Progenitor cell of endocrine pancreas (in vitro differentiated cells): Measurements from ENCODE around the gene CACNG6. TPM values are rescaled to one million over a fixed set of nuclear protein-coding genes. Genes with fewer than 3 reads are reported as not detected.
A peak's percentile ranks its signal among the peaks of the same experiment; 100 is the strongest.

ENCODE experiments used
- DNase-seq: peaks from one replicate; pipeline ENCODE4 v3.0.0; 2021; ENCODE audit warnings: low spot score; ENCODE audit not compliant: unreplicated experiment
- H3K27ac Mint-ChIP-seq: 2 replicates; pipeline ENCODE4 v1.8.0; 2021; ENCODE audit warnings: mild to moderate bottlenecking, moderate library complexity, mixed read lengths
- H3K27me3 Mint-ChIP-seq: 2 replicates; pipeline ENCODE4 v1.8.0; 2021; ENCODE audit warnings: mixed read lengths
- H3K36me3 Mint-ChIP-seq: 2 replicates; pipeline ENCODE4 v1.8.0; 2022; ENCODE audit warnings: mixed read lengths; ENCODE audit not compliant: insufficient read depth
- H3K4me1 Mint-ChIP-seq: 2 replicates; pipeline ENCODE4 v1.8.0; 2021; ENCODE audit warnings: low read depth, mixed read lengths
- H3K4me3 Mint-ChIP-seq: 2 replicates; pipeline ENCODE4 v1.8.0; 2021; ENCODE audit warnings: low read depth, mild to moderate bottlenecking, moderate library complexity, mixed read lengths
- H3K9me3 Mint-ChIP-seq: 2 replicates; pipeline ENCODE4 v1.8.0; 2021; ENCODE audit warnings: low read depth, mixed read lengths
- total RNA-seq: library from RNA; stranded (reverse); gene quantifications from 2 replicates; pipeline ENCODE4 v1.2.1, GENCODE V29; 2021
- TF ChIP-seq, protein P1 (sequence below): fragments of 200-600 bp; sonication (generic); IDR thresholded peaks from one replicate; pipeline ENCODE4 v1.5.0; 2021; ENCODE audit warnings: antibody characterized with exemption, mild to moderate bottlenecking; ENCODE audit not compliant: unreplicated experiment

The CACNG6 gene
- total RNA-seq, 1 donor from 2014 or later, result 7.6 TPM

DNA sequence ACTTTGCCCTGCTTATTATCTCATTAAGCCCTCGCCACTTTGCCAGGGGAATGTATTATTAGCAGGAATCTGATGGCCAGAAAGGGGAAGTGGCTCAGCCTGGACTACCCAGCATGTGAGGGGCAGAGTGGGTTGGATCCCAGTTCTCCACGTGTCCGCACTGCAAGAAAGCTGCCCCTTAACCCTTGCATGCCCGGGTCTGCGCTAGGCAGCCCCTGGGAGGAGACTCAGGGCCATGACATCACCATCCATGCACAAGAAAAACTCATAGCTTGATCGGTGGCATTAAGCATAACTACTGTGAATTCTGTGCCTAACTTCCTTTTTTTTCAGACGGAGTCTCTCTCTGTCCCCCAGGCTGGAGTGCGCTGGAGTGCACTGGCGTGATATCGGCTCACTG, 19.8 kb upstream of the CACNG6 start:
- no peaks in the 10 kb centered on the region for H3K9me3 Mint-ChIP-seq
- no peak overlapping the region for H3K4me3 Mint-ChIP-seq
- no peaks in the 10 kb centered on the region for H3K36me3 Mint-ChIP-seq
- peaks cover 37% of the 10 kb centered on the region for H3K27me3 Mint-ChIP-seq
- no peaks in the 10 kb centered on the region for H3K4me1 Mint-ChIP-seq
- H3K27ac Mint-ChIP-seq, result no peak overlapping the region
- TF ChIP-seq, protein P1, sequence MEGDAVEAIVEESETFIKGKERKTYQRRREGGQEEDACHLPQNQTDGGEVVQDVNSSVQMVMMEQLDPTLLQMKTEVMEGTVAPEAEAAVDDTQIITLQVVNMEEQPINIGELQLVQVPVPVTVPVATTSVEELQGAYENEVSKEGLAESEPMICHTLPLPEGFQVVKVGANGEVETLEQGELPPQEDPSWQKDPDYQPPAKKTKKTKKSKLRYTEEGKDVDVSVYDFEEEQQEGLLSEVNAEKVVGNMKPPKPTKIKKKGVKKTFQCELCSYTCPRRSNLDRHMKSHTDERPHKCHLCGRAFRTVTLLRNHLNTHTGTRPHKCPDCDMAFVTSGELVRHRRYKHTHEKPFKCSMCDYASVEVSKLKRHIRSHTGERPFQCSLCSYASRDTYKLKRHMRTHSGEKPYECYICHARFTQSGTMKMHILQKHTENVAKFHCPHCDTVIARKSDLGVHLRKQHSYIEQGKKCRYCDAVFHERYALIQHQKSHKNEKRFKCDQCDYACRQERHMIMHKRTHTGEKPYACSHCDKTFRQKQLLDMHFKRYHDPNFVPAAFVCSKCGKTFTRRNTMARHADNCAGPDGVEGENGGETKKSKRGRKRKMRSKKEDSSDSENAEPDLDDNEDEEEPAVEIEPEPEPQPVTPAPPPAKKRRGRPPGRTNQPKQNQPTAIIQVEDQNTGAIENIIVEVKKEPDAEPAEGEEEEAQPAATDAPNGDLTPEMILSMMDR, result no peak
- DNase-seq, result no peak

DNA sequence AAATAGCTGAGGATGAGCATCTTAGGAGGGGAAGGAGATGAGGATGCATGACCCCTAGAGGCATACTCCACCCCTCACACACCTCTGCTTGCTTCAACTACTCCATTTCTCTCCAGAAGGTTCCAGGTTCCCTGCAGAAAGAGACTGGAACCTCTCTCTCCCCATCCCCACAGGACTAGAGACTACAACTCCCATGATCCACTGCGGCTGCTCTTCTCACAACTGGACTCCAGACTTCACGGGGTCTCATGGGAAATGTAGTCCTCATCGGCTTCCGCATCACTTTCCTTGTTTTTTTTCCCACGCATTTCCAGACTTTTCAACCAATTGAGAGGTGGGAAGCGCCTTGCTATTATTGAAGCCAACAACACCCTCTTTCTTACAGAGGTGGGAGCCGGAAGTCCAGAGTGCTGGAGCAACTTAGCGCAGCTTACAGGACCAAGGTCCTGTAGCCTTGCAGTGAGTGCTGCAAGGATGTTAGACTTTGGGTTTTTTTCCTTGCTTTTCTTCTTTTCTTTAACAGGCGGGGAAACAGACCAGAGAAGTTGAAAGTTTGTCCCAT, 13.9 kb upstream of the CACNG6 start:
- TF ChIP-seq, protein P1, result no peak
- Mint-ChIP-seq H3K27me3 (peaks cover 62% of the 10 kb centered on the region), H3K27ac (no peak overlapping the region), H3K4me3 (peak overlapping the region; percentile 54), H3K36me3 (no peaks in the 10 kb centered on the region), H3K9me3 (peaks cover 3% of the 10 kb centered on the region), H3K4me1 (peaks cover 12% of the 10 kb centered on the region)
- DNase-seq, result peak; percentile 55

DNA sequence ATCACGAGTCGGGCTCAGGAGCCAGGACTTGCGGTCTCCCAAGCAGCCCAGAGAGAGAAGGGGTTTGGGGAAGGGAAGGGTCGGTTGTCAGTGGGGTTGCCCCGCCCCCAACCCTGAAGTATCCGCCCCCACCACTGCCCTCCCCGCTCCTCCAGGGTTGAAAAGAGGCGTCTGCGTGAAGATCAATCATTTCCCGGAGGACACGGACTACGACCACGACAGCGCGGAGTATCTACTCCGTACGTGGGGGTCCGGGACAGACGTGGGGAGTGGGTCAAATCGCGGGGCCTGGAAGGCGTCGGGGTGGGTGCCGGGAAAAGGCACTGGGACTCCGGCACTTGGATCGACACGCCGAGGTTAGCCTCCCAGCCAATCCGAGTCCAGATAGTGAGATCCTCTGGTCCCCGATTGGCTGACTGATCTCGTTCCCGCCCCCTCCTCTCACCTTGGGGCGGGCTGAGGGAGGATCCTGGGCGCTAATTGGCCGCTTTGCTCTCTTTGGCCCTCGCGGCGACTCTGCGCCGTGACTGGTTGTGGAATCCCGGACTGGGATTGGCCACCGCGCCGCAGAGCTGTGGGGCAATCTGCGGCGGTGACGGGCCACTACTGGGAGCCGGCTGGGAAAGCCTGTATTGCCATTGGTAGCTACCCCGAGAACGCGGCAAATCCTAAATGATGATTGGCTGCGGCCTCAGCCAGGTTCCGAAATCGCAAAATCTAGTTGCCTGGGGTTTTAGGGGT, 13.3 kb upstream of the CACNG6 start:
- H3K9me3 Mint-ChIP-seq, result peaks cover 3% of the 10 kb centered on the region
- peak overlapping the region; percentile 54 for H3K4me3 Mint-ChIP-seq
- TF ChIP-seq, protein P1, result no peak
- peaks cover 12% of the 10 kb centered on the region for H3K4me1 Mint-ChIP-seq
- H3K27me3 Mint-ChIP-seq, result peaks cover 56% of the 10 kb centered on the region
- no peak overlapping the region for H3K27ac Mint-ChIP-seq
- peak; percentile 54 for DNase-seq
- H3K36me3 Mint-ChIP-seq, result no peaks in the 10 kb centered on the region

DNA sequence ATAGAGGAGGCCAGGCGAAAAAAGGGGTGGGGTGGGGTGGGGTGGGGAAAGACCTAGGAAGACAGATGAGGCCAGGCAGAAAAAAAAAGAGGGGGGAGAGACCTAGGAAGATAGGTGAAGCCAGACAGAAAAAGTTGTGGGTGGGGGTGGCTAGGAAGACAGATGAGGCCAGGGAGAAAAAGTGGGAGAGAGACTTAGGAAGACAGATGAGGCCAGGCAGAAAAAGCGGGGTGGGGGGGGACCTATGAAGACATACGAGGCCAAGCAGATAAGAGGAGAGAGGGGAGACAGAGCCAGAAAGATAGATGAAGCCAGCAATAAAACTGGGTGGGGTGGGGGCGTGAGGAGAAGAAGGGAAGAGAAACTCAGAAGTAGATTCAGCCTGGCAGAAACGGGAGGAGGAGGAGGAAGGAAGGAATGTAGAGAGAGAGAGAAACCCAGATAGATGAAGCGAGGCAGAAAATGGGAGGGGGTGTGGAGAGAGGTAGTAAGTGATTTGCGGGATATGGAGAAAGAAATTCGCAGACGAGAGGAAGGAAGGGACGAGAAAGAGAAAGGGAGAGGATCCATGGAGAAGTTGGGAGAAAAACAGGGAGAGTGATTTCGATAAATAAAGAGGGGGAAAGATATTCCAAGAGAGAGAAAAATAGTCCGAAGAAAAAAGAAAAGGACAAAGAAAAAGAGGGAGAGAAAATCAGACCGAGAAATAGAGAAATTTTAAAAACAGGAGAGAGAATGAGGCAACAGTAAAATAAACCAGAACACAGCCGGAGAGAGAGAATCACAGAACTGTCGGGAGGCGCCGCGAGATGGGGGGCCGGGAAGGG, 12.2 kb upstream of the CACNG6 start:
- DNase-seq, result no peak
- no peak overlapping the region for H3K27ac Mint-ChIP-seq

More for the DNA sequence above, 12.2 kb upstream of the CACNG6 start:
- Mint-ChIP-seq H3K4me1 (peaks cover 12% of the 10 kb centered on the region), H3K36me3 (no peaks in the 10 kb centered on the region), H3K27me3 (peaks cover 53% of the 10 kb centered on the region), H3K4me3 (peak overlapping the region; percentile 79), H3K9me3 (peaks cover 3% of the 10 kb centered on the region)
- TF ChIP-seq, protein P1, result no peak
